ENCODE data around the gene PPP1R12B. TPM values are rescaled to one million over a fixed set of nuclear protein-coding genes. Genes with fewer than 3 reads are reported as not detected.
"Not testable (repeated sequence)": the region's sequence is repeated elsewhere in the genome, so short reads cannot be mapped to it uniquely, and the experiment has no call there.

Gene PPP1R12B
- total RNA-seq, 1 donor from 2014 or later, result 12.8 TPM

DNA sequence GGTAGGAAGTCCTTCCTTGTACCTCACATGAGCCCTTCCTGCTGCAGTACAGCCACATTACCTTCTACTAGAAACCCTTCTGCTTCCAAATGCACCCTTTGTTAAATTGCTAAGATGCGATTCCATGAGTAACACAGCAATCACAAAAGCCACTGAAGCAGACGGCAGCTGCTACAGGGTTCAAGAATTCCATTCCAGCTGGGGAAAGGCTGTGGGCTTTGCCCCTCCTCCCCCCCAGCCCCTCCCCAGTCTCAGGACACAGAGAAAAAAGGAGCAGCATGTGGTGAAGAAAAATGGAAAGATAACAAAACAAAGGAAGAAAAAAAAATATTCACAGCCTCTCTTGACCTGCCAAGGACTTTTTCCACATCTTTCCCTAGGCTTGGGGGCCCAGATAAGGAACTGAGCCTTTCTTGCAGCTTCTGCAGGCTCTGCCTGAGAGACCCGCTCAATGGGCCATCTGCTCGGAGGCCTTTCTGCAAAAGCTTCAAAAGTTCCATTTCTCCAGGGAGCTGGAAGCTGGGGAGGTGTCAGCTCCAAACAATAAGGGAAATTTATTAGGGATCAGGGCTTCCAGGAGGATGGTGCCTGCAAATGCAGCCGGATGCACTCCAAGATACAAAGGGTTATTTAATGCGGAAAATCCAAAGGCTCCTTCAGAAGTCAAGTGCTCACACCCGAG is 289.7 kb downstream of the PPP1R12B start:
- no peak for ATAC-seq

DNA sequence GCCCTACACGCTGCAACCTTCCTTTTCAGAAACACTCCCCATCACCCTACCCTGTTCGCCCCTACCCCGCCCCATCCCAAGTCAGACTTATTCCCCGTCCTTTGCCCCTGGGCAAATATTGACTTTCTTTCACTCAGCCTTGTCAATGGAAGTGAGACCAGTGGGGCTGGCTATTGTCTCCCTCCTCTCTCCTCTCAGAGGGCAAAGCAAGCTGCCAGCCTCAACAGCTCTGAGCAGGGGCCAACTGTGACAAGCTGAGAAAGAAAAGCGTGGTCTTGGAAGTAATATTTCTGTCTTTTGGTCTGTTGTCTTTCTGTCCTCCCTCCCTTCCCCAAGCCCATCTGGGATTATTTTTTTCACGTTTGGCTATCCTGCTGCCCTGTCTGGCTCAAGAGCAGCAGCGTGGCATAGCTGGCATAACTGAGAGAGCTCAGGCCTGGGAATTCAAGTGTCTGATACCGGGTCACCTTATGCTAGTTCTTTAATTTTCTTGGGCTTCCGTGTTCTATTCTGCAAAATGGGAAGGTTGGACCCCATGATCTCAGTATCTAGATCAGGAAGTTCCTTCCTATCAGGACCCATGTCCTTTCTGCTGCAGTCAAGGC is 290.3 kb downstream of the PPP1R12B start:
- ATAC-seq, result not testable (repeated sequence)

DNA sequence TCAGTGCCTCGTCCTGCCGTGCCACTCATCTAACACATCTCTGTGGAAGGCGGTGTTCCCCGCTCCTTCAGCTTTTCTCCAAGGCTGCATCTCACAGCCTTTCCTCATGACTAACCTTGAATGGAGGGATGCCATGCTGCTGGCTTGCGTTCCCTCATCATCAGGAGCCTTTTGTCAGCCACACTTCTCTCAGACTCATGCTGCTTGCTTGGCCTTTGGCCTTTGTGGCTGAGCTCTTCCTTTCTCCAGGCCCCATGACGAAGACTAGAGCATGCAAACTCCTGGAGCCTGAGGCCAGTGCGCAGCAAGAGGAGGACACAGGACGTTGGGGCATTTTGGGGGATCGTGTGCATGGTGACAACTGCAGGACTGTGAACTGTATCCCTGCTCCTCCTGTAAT is 291.0 kb downstream of the PPP1R12B start:
- no peak for ATAC-seq

DNA sequence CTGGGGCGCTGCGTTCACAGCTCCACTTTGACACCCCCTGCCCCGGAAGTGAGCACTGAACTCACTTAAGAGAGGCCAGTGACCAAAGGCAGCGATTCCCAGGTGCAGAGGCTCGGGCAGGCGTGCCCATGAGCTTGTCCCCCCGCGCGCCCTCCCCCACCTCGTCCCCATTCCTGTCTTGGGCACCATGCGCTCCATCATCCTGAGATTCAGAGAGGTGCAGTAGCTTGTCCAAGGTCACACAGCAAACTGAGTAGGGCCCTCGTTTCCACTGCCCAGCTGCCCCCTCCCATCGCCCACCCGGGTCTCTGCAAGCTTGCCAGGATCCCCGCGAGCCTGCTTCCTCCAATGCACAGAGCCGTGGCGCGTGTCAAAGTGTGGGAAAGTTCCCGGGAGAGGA is 293.7 kb downstream of the PPP1R12B start:
- ATAC-seq, result no peak

Other genes starting within 250 kb of the PPP1R12B start
- 0.12 TPM for gene GPR37L1, start 225.8 kb upstream of the PPP1R12B start, total RNA-seq
- 38.3 TPM for gene ARL8A, start 204.0 kb upstream of the PPP1R12B start, total RNA-seq
- 1.2 TPM for gene PTPN7, start 188.1 kb upstream of the PPP1R12B start, total RNA-seq
- 2.7 TPM for gene LGR6, start 154.9 kb upstream of the PPP1R12B start, total RNA-seq
- 9.2 TPM for gene UBE2T, start 6.8 kb upstream of the PPP1R12B start, total RNA-seq

Measured in esophagus mucosa (tissue), 1 donor.